Astrocyte of the hippocampus (primary cell): Measurements from ENCODE around the gene DGKQ.
"Not testable (repeated sequence)": the region's sequence is repeated elsewhere in the genome, so short reads cannot be mapped to it uniquely, and the experiment has no call there.

Experiments
- DNase-seq: peaks from one replicate; pipeline ENCODE4 v3.0.0; 2011; ENCODE audit warnings: low read depth, low spot score

Gene DGKQ

GRCh38 chr4:976016-976415, 2.6 kb upstream of the DGKQ start:
- not testable (repeated sequence) for DNase-seq

- no peak for DNase-seq
Measured at GRCh38 chr4:974668-975067, 1.3 kb upstream of the DGKQ start.

GRCh38 chr4:972651-973424, 531 bp downstream of the DGKQ start:
- peak; percentile 56 for DNase-seq

- no peak for DNase-seq
Measured at GRCh38 chr4:971666-972500, 1.5 kb downstream of the DGKQ start.

DNA sequence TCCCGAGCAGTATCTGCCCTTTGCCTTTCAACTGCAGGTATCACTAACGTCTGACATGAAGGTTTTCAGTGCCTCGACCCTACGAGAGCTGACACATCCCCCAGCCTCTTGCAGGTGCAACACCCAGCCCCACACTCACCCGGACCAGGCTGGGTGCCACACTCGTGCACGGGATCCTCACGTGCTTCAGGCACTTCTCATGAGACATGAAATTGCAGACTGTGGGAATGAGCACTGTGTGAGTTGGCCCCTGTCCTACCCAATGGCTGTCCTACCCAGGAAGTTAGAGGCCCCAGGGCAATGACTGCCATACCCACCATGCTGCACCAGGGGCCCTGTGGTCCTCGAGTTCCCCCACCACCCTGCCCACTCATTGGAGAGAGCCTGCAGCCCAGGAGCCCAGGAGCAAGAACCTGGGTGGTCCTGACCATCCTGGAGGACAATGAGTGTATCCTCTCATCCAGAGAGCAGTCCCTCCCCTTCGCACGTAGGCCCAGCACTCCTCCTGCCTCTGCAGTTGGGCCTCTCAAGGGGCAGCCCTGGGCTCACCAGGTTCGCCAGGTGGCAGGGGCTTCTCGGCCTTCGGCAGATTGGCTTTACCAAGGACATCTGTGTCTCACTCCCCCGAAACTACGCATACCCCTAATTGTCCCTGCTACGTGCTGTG, 2.4 kb downstream of the DGKQ start:
- no peak for DNase-seq

DNA sequence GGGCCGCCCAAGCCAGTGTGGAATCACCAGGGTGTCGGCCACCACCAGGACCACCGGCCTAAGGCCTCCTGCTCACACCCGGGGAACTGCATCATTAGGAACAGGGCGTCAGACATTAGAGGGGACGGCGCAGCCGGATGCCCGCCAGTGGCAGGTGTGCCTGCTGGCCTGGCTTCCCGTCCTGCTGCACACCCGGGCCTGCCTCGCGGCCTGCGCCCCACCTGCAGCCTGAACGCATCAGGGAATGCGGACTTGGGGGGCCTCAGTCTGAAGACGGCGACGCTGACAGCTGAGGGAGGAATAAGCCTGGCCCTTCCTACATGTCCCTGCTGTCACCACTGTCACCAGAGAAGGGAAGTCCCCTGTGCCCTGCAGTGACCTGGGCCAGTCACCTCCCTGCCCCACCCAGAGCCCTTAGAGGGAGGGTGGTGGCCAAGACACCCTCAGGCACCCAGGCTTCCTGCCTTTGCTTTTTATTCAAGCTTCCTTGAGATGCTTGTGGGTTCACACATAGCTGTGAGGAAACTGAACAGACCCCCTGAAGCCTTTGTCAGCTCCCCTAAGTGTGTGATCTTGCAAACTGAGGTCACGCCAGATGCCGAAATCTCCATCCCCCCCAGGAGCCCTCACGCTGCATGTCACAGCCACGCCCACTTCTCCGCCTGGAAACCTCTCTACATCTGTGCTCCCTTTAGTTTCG, 3.2 kb downstream of the DGKQ start:
- DNase-seq = no peak

GRCh38 chr4:968621-969394, 4.6 kb downstream of the DGKQ start:
- DNase-seq = no peak

DNA sequence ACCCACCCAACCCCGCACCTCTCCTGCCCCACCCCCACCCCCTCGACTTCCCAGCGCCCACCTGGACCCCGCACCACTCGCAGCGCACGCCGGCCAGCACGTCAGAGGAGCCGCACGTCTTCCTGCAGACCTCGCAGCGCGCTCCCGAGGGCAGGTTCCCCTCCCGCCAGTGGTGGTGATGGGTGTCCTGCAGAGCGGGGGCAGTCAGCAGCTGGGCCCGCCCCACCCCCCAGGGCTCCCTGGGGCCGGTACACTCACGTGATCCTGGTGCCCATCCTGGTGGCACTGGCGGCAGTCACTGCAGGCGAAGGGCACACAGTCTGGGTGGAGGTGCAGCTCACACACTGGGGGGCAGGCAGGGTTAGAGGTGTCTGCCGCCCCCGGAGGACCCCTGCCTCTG, 5.1 kb downstream of the DGKQ start:
- no peak for DNase-seq

GRCh38 chr4:967113-968104, 6.0 kb downstream of the DGKQ start:
- peak; percentile 58 for DNase-seq

- no peak for DNase-seq
Measured at GRCh38 chr4:966266-967112, 6.9 kb downstream of the DGKQ start.

- DNase-seq = no peak
Measured at GRCh38 chr4:965766-966134, 7.6 kb downstream of the DGKQ start.

GRCh38 chr4:965048-965765, 8.2 kb downstream of the DGKQ start:
- no peak for DNase-seq

- no peak for DNase-seq
Measured at GRCh38 chr4:964346-965025, 8.9 kb downstream of the DGKQ start.

DNA sequence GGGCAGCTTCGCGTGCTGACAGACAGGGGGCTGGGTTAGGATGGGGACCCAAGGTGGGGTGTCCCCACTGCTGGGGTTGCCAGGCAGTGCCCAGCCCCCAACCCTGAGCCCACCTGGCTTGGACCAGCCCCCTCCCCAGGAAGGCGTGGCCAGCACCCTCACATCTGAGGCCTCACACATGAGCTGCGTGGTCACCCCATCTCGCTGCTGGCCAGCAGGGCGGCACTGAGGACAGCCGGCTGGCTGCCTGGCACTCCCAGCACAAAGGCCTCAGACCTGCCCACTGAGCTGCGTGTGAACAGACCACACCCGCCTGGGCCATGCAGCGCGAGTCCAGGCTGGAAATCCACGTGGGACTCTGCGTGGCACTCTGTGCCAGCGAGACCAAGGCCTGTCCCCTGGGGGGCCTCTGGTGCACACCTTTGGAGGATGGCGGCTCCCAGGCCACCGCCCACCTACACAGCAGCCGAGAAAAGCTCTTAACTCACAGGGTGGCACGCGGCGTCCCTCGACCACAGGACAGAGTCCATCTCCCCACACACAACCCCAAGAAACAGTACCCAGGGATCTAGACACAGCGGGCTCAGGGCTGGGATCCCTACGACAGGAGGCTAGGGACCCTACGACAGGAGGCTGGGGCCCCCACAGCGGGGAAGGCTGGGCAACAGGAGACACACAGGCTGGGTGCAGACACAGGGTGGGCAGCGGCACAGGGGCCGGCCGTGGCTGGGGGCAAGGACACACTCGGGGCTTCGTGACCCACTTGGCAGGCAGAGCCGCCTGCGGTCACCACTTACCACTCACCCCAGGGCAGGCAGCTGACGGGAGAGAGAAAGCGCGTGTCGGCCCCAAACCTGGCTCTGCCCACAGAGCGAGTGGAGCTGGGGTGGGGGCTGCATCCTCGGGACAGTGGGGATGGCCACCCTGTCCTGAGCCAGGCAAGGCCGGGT, 9.8 kb downstream of the DGKQ start:
- no peak for DNase-seq

- DNase-seq = no peak
Measured at GRCh38 chr4:962231-963208, 10.8 kb downstream of the DGKQ start.
